Transverse colon (tissue), 4 donors: ENCODE data around the gene DNMBP.

ENCODE experiments used
- EP300 ChIP-seq: sonication (generic); formaldehyde crosslinking; IDR thresholded peaks from one replicate; pipeline ENCODE4 v1.6.1; 2017; ENCODE audit warnings: antibody characterized with exemption, low read depth
- POLR2A ChIP-seq: fragments of 450-650 bp; IDR thresholded peaks from one replicate; pipeline ENCODE4 v1.6.1; 2016; ENCODE audit warnings: antibody characterized with exemption, mild to moderate bottlenecking, moderate library complexity
- POLR2AphosphoS5 ChIP-seq, 3 donors: sonication (generic); formaldehyde crosslinking; IDR thresholded peaks; one replicate each; pipeline ENCODE4 v1.6.1; 2016; ENCODE audit warnings: antibody characterized with exemption in 3 of 3
- TF ChIP-seq, protein P1 (sequence below), 5 experiments: fragments of 200-600 bp in 3 of 5; fragments of 450-650 bp in 2 of 5; sonication (generic) in 3 of 5; IDR thresholded peaks; 1 replicate in 2 of 5; 2 replicates in 3 of 5; pipeline ENCODE4 v1.5.1; 2016 to 2017; ENCODE audit warnings: antibody characterized with exemption in 5 of 5, inconsistent platforms in 3 of 5, mild to moderate bottlenecking in 2 of 5, moderate library complexity in 1 of 5

GRCh38 chr10:99995269-99995668, 14.5 kb downstream of the DNMBP start:
- TF ChIP-seq, protein P1, sequence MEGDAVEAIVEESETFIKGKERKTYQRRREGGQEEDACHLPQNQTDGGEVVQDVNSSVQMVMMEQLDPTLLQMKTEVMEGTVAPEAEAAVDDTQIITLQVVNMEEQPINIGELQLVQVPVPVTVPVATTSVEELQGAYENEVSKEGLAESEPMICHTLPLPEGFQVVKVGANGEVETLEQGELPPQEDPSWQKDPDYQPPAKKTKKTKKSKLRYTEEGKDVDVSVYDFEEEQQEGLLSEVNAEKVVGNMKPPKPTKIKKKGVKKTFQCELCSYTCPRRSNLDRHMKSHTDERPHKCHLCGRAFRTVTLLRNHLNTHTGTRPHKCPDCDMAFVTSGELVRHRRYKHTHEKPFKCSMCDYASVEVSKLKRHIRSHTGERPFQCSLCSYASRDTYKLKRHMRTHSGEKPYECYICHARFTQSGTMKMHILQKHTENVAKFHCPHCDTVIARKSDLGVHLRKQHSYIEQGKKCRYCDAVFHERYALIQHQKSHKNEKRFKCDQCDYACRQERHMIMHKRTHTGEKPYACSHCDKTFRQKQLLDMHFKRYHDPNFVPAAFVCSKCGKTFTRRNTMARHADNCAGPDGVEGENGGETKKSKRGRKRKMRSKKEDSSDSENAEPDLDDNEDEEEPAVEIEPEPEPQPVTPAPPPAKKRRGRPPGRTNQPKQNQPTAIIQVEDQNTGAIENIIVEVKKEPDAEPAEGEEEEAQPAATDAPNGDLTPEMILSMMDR (IDR thresholded peaks at IDR 0.05): no peak
- no peak for TF ChIP-seq EP300
- TF ChIP-seq POLR2A: no peak
- no peak for TF ChIP-seq POLR2AphosphoS5 (IDR thresholded peaks at IDR 0.05)
